HepG2 (cell line): Measurements from ENCODE around the gene NUDT7. TPM values are rescaled to one million over a fixed set of nuclear protein-coding genes. Genes with fewer than 3 reads are reported as not detected.

Source experiments
- ATAC-seq: fragments of 200-7000 bp; cut with Tn5 transposase; 3 replicates; pipeline ENCODE4 v1.9.1; 2020; ENCODE audit warnings: mild to moderate bottlenecking, moderate library complexity
- BruUV-seq: library from RNA; stranded (reverse); fragments of 400-500 nt; replicated peaks from 2 replicates; lab custom pipeline; 2021; lab: Mats Ljungman, UMichigan
- CTCF ChIA-PET: fragments of 300-600 bp; formaldehyde crosslinking; extraction: SDS; loops from one replicate; lab custom pipeline; 2021; ENCODE audit warnings: low total read pairs, inconsistent platforms, low intra/inter-chr PET ratio; lab: Yijun Ruan, JAX
- POLR2A ChIA-PET: fragments of 350-600 bp; sonication (Branson Sonifier 250); formaldehyde crosslinking; loops from one replicate; lab custom pipeline; 2020; ENCODE audit warnings: antibody characterized with exemption, inconsistent platforms; lab: Yijun Ruan, JAX
- DNase-seq: peaks from one replicate; pipeline ENCODE4 v3.0.0-alpha.2; 2015; ENCODE audit warnings: low spot score
- FAIRE-seq: peaks from 3 replicates; lab custom pipeline; 2011; peaks lifted over from hg19 to GRCh38; lab: Jason Lieb, UNC
- H2AFZ ChIP-seq: one replicate; pipeline ENCODE4 v1.6.1; 2011; ENCODE audit warnings: low read length, inconsistent platforms
- H3K27ac ChIP-seq: fragments of 300-600 bp; 3 replicates; pipeline ENCODE4 v1.8.0; 2011; ENCODE audit warnings: mixed run types, mild to moderate bottlenecking, mixed read lengths, low read length, inconsistent platforms; ENCODE audit not compliant: insufficient read depth; ENCODE audit errors: extremely low read length
- H3K27me3 ChIP-seq, 2 experiments: fragments of 200-600 bp in 1 of 2; 2 replicates in 1 of 2; 3 replicates in 1 of 2; pipeline versions ENCODE4 v1.6.0 to v1.8.0; 2011; ENCODE audit warnings: low read length in 2 of 2, mild to moderate bottlenecking in 2 of 2, moderate library complexity in 2 of 2, inconsistent platforms in 1 of 2; ENCODE audit not compliant: insufficient read depth in 2 of 2, control insufficient read depth in 1 of 2
- H3K36me3 ChIP-seq, 2 experiments: fragments of 200-600 bp in 1 of 2; replicated peaks in 1 of 2; 2 replicates in 1 of 2; 3 replicates in 1 of 2; pipeline versions ENCODE4 v1.5.1 to v1.8.0; 2011; ENCODE audit warnings: low read length in 2 of 2, inconsistent platforms in 1 of 2; ENCODE audit not compliant: insufficient read depth in 2 of 2, control insufficient read depth in 1 of 2
- H3K4me1 ChIP-seq: 2 replicates; pipeline ENCODE4 v1.5.1; 2012; ENCODE audit warnings: low read length, inconsistent platforms; ENCODE audit not compliant: insufficient read depth
- H3K4me2 ChIP-seq: 2 replicates; pipeline ENCODE4 v1.6.0; 2011; ENCODE audit warnings: low read depth, low read length, inconsistent platforms
- H3K4me3 ChIP-seq, 3 experiments: fragments of 200-600 bp in 1 of 3; sonication (generic), shearing (Covaris generic) in 1 of 3; replicated peaks in 1 of 3; 2 replicates each; pipeline ENCODE4 v1.5.1; 2011 to 2016; ENCODE audit warnings: low read length in 3 of 3, inconsistent platforms in 2 of 3, low read depth in 2 of 3, mild to moderate bottlenecking in 2 of 3, control low read depth in 1 of 3, mixed read lengths in 1 of 3; ENCODE audit not compliant: insufficient read depth in 1 of 3
- H3K79me2 ChIP-seq: one replicate; pipeline ENCODE4 v1.6.1; 2011; ENCODE audit warnings: low read length, inconsistent platforms; ENCODE audit not compliant: insufficient read depth
- H3K9ac ChIP-seq: 2 replicates; pipeline ENCODE4 v1.6.0; 2011; ENCODE audit warnings: mild to moderate bottlenecking, low read depth, low read length, inconsistent platforms; ENCODE audit not compliant: insufficient read depth
- H3K9me3 ChIP-seq: 2 replicates; pipeline ENCODE4 v1.5.1; 2012; ENCODE audit warnings: mild to moderate bottlenecking, low read length
- H4K20me1 ChIP-seq: 2 replicates; pipeline ENCODE4 v1.6.0; 2011; ENCODE audit warnings: inconsistent platforms, mild to moderate bottlenecking, low read length, moderate library complexity; ENCODE audit not compliant: insufficient read depth
- JARID2 ChIP-seq: sonication (generic); formaldehyde crosslinking; IDR thresholded peaks from 2 replicates; pipeline ENCODE4 v1.8.1; 2023; ENCODE audit warnings: missing genetic modification reagents, inconsistent platforms; ENCODE audit not compliant: insufficient replicate concordance
- NFE2L1 ChIP-seq: sonication (generic); formaldehyde crosslinking; IDR thresholded peaks from 2 replicates; pipeline ENCODE4 v1.4.0; 2020; ENCODE audit warnings: missing genetic modification reagents, mild to moderate bottlenecking, borderline replicate concordance
- WGBS: methylation state at CpG from one replicate; pipeline ENCODE4 v1.1.6; 2017; ENCODE audit warnings: low lambda C conversion rate; 5-methylcytosine and 5-hydroxymethylcytosine counted together
- in situ Hi-C: cut with HindIII; loops from 2 replicates; pipeline ENCODE4 v1.10.0; 2017; ENCODE audit warnings: low pct_unique_long_range_greater_than_20kb; ENCODE audit not compliant: extremely low pct_ligation_motif_present
- intact Hi-C: fragments of 100-400 bp; cut with micrococcal nuclease; formaldehyde crosslinking; loops from one replicate; pipeline ENCODE4 v1.10.0; 2022; ENCODE audit not compliant: unreplicated experiment
- polyA plus RNA-seq, 8 experiments: library from polyadenylated mRNA; depleted of rRNA in 3 of 8; stranded (reverse) in 7 of 8; unstranded in 1 of 8; fragments of >200 nt; fragmentation: Illumina TruSeq in 4 of 8; extraction: Trizol in 4 of 8; gene quantifications; 2 replicates each; pipeline versions ENCODE4 v1.2.1 to v1.2.3, GENCODE V29; 2011 to 2016; ENCODE audit warnings: low read depth in 4 of 8, missing spikeins in 1 of 8, mixed read lengths in 1 of 8; ENCODE audit not compliant: insufficient read depth in 1 of 8
- total RNA-seq, 5 experiments: library from RNA; depleted of rRNA; stranded (reverse); fragments of >200 nt; fragmentation: Illumina TruSeq; extraction: Trizol; gene quantifications; 2 replicates each; pipeline ENCODE4 v1.2.3, GENCODE V29; 2016; ENCODE audit warnings: low read depth in 1 of 5
- TF ChIP-seq, protein P1 (sequence below): sonication (generic); formaldehyde crosslinking; IDR thresholded peaks from 2 replicates; pipeline ENCODE4 v1.9.0; 2021; ENCODE audit warnings: mild to moderate bottlenecking, missing genetic modification reagents
- TF ChIP-seq, protein P2 (sequence below): sonication (generic); formaldehyde crosslinking; IDR thresholded peaks from 2 replicates; pipeline ENCODE4 v1.4.0; 2020; ENCODE audit warnings: mild to moderate bottlenecking, missing genetic modification reagents
- TF ChIP-seq, protein P3 (sequence below): sonication (generic); formaldehyde crosslinking; IDR thresholded peaks from 2 replicates; pipeline ENCODE4 v1.4.0; 2020; ENCODE audit warnings: mild to moderate bottlenecking, missing genetic modification reagents

Gene NUDT7
- total and polyA plus RNA-seq, 2 of the 13 experiments (the other 11 are each of a cell fraction or from before 2014, with no cell fraction given) = 14.3 to 23.9 TPM

DNA sequence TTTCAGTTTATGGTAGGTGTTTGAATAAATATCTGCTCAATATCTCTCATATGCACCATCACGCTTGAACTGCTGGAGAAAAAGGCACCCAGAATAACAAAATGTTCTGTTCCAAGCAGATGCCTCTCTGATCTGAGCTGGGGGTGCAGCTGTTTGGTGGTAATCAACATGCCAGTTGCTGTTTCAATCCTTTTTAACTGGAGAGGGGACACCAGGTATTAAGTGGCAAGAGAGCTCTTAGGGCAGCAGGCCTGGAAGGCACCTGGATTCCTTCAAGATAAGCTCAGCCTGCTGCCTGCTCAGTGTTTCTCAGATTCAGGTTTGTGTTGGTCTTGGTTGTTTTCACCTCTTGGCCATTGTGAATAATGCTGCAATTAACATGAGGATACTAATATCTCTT lies 38.9 kb downstream of the NUDT7 start (continued):
- TF ChIP-seq, protein P1, sequence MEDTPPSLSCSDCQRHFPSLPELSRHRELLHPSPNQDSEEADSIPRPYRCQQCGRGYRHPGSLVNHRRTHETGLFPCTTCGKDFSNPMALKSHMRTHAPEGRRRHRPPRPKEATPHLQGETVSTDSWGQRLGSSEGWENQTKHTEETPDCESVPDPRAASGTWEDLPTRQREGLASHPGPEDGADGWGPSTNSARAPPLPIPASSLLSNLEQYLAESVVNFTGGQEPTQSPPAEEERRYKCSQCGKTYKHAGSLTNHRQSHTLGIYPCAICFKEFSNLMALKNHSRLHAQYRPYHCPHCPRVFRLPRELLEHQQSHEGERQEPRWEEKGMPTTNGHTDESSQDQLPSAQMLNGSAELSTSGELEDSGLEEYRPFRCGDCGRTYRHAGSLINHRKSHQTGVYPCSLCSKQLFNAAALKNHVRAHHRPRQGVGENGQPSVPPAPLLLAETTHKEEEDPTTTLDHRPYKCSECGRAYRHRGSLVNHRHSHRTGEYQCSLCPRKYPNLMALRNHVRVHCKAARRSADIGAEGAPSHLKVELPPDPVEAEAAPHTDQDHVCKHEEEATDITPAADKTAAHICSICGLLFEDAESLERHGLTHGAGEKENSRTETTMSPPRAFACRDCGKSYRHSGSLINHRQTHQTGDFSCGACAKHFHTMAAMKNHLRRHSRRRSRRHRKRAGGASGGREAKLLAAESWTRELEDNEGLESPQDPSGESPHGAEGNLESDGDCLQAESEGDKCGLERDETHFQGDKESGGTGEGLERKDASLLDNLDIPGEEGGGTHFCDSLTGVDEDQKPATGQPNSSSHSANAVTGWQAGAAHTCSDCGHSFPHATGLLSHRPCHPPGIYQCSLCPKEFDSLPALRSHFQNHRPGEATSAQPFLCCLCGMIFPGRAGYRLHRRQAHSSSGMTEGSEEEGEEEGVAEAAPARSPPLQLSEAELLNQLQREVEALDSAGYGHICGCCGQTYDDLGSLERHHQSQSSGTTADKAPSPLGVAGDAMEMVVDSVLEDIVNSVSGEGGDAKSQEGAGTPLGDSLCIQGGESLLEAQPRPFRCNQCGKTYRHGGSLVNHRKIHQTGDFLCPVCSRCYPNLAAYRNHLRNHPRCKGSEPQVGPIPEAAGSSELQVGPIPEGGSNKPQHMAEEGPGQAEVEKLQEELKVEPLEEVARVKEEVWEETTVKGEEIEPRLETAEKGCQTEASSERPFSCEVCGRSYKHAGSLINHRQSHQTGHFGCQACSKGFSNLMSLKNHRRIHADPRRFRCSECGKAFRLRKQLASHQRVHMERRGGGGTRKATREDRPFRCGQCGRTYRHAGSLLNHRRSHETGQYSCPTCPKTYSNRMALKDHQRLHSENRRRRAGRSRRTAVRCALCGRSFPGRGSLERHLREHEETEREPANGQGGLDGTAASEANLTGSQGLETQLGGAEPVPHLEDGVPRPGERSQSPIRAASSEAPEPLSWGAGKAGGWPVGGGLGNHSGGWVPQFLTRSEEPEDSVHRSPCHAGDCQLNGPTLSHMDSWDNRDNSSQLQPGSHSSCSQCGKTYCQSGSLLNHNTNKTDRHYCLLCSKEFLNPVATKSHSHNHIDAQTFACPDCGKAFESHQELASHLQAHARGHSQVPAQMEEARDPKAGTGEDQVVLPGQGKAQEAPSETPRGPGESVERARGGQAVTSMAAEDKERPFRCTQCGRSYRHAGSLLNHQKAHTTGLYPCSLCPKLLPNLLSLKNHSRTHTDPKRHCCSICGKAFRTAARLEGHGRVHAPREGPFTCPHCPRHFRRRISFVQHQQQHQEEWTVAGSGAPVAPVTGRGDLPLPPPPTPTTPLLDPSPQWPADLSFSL (CRISPR knock-in tag) = no peak
- TF ChIP-seq NFE2L1 = no peak
- TF ChIP-seq, all 625 proteins: peak for 0

DNA sequence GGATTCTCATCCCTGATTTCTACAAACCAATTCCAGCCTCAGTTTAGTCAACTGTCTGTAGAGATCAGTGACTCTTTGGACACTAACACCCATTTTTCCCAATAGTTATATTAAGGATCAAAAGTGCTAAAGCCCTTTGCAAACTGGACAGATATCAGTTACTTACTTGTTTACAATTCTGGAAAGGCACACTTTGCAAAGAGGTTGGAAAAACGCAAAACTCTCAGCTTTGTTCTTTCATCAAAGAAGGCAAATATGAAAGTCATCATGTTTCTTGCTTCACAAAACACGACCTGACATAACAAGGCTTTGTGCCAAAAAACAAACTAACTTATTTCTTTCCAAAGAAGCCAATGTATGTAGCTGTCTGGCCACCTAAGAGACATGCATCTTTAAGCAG lies 39.9 kb downstream of the NUDT7 start:
- H3K79me2 ChIP-seq = no peaks in the 10 kb centered on the region
- FAIRE-seq (no peak), ATAC-seq (peak; percentile 17), DNase-seq (peak; percentile 42)
- no peak overlapping the region for H3K4me2 ChIP-seq
- no peak overlapping the region for H2AFZ ChIP-seq
- BruUV-seq = no TSS peak
- no peaks in the 10 kb centered on the region for H3K27me3 ChIP-seq
- H3K27ac ChIP-seq = no peak overlapping the region
- peaks cover 85% of the 10 kb centered on the region for H3K4me1 ChIP-seq
- no peaks in the 10 kb centered on the region for H3K36me3 ChIP-seq
- ChIA-PET CTCF (no interaction called here), POLR2A (no interaction called here)
- 4% methylated on average over 2 of the region's 2 CpGs for WGBS
- no peak overlapping the region for H3K9ac ChIP-seq
- intact Hi-C loops (loop anchor here (1.0 kb wide), 1 partner anchor 40 kb away; the partner anchor contains the start of gene NUDT7), in situ Hi-C loops (no loop called here)
- no peak overlapping the region for H3K4me3 ChIP-seq
- H4K20me1 ChIP-seq = no peaks in the 10 kb centered on the region
- H3K9me3 ChIP-seq = no peaks in the 10 kb centered on the region
- TF ChIP-seq JARID2 (CRISPR knock-in tag) = no peak
- TF ChIP-seq, protein P2, sequence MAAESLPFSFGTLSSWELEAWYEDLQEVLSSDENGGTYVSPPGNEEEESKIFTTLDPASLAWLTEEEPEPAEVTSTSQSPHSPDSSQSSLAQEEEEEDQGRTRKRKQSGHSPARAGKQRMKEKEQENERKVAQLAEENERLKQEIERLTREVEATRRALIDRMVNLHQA = no peak
- TF ChIP-seq, protein P3, sequence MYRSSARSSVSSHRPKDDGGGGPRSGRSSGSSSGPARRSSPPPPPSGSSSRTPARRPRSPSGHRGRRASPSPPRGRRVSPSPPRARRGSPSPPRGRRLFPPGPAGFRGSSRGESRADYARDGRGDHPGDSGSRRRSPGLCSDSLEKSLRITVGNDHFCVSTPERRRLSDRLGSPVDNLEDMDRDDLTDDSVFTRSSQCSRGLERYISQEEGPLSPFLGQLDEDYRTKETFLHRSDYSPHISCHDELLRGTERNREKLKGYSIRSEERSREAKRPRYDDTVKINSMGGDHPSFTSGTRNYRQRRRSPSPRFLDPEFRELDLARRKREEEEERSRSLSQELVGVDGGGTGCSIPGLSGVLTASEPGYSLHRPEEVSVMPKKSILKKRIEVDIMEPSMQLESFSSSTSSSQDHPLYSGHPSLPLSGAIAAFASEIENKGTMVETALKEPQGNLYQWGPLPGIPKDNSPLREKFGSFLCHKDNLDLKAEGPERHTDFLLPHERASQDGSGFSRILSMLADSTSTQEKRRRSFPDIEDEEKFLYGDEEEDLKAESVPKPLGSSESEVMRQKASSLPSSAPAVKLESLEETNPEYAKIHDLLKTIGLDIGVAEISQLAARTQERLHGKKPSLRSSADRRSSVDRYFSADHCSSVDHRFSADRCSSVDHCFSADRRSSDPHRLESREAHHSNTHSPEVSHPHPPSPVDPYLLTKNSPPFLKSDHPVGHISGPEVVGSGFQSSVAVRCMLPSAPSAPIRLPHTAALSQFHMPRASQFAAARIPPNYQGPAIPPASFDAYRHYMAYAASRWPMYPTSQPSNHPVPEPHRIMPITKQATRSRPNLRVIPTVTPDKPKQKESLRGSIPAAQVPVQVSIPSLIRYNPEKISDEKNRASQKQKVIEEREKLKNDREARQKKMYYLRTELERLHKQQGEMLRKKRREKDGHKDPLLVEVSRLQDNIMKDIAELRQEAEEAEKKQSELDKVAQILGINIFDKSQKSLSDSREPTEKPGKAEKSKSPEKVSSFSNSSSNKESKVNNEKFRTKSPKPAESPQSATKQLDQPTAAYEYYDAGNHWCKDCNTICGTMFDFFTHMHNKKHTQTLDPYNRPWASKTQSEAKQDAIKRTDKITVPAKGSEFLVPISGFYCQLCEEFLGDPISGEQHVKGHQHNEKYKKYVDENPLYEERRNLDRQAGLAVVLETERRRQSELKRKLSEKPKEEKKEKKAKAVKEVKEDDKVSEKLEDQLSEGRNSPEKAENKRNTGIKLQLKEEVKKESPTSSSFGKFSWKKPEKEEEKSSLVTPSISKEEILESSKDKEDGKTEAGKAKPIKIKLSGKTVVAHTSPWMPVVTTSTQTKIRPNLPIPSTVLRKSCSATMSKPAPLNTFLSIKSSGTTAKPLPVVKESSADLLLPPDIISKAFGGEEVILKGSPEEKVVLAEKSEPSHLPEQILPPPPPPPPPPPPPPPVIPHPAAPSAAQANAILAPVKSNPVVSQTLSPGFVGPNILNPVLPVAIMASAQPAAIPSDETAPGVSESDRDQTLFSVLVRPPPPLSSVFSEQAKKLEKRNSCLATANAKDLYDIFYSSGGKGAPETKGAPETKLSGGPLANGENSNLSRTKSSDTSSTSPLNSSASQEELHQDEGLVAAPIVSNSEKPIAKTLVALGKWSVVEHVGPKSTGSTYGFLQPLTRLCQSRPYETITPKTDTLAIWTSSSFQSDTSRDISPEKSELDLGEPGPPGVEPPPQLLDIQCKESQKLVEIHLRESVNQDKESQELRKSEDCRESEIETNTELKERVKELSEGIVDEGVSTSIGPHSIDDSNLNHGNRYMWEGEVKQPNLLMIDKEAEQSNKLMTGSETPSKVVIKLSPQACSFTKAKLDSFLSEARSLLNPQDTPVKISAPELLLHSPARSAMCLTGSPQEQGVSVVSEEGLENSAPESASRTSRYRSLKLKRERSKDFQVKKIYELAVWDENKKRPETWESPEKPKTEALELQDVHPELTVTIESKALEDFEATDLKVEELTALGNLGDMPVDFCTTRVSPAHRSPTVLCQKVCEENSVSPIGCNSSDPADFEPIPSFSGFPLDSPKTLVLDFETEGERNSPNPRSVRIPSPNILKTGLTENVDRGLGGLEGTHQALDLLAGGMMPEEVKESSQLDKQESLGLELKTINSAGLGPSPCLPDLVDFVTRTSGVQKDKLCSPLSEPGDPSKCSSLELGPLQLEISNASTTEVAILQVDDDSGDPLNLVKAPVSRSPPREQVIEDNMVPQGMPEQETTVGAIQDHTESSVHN = no peak
